GM19452 (cell line): ENCODE measurements around the gene KXD1.
"Not testable (repeated sequence)": the region's sequence is repeated elsewhere in the genome, so short reads cannot be mapped to it uniquely, and the experiment has no call there.

ENCODE experiments used
- ATAC-seq: cut with Tn5 transposase; IDR thresholded peaks from one replicate; pipeline ENCODE4 v1.9.1; 2021; ENCODE audit not compliant: unreplicated experiment

Gene KXD1

GRCh38 chr19:18599485-18599884, 41.8 kb downstream of the KXD1 start:
- ATAC-seq: no peak

GRCh38 chr19:18600692-18601397, 43.2 kb downstream of the KXD1 start:
- not testable (repeated sequence) for ATAC-seq

- ATAC-seq: no peak
Observed at GRCh38 chr19:18601875-18602274, 44.2 kb downstream of the KXD1 start.

GRCh38 chr19:18603255-18603957, 45.7 kb downstream of the KXD1 start:
- no peak for ATAC-seq

GRCh38 chr19:18603958-18604819, 46.5 kb downstream of the KXD1 start:
- no peak for ATAC-seq

- ATAC-seq: no peak
Observed at GRCh38 chr19:18604820-18605159, 47.1 kb downstream of the KXD1 start.

- ATAC-seq: no peak
Observed at GRCh38 chr19:18605196-18605545, 47.5 kb downstream of the KXD1 start.

- ATAC-seq: no peak
Observed at GRCh38 chr19:18605546-18606280, 48.0 kb downstream of the KXD1 start.

- ATAC-seq: no peak
Observed at GRCh38 chr19:18606281-18607225, 48.9 kb downstream of the KXD1 start, which contains the start of gene CRLF1. CRLF1 (minus strand) TSS chr19:18606799; CDS start chr19:18606656, 143 bp downstream.

- ATAC-seq: no peak
Observed at GRCh38 chr19:18607226-18608101, 49.8 kb downstream of the KXD1 start.

- no peak for ATAC-seq
Observed at GRCh38 chr19:18608102-18608804, 50.6 kb downstream of the KXD1 start.

- no peak for ATAC-seq
Observed at GRCh38 chr19:18608805-18609716, 51.4 kb downstream of the KXD1 start.

GRCh38 chr19:18609717-18610051, 52.0 kb downstream of the KXD1 start:
- no peak for ATAC-seq

- ATAC-seq: no peak
Observed at GRCh38 chr19:18610245-18610555, 52.5 kb downstream of the KXD1 start.

GRCh38 chr19:18610556-18611326, 53.1 kb downstream of the KXD1 start:
- no peak for ATAC-seq

- no peak for ATAC-seq
Observed at GRCh38 chr19:18611327-18612050, 53.8 kb downstream of the KXD1 start.
